ENCODE results near the gene MLX.

Gene MLX

DNA sequence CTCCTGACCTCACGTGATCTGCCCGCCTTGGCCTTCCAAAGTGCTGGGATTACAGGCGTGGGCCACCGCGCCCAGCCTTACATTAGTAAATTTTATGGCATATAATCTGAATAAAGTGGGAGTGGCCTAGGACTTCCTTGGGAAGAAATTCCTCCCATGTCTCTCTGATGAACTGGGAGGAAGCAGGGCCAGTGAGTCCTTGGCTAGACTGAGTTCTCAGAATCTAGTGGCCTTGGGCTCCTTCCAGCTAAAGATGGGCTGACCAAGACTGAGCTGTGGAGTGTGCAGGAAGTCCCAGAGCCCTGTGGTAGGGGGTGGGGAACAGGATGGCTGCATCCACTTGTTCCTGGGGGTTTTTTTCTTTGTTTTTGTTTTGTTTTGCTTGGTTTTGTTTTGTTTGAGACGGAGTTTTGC lies 40.9 kb upstream of the MLX start:
- no peaks in the 10 kb centered on the region for H3K27me3 ChIP-seq (ENCODE audit: control insufficient read depth, insufficient read depth, low read length)
- H3K4me1 ChIP-seq (ENCODE audit: control insufficient read depth, insufficient read depth, low read length), result peaks cover 24% of the 10 kb centered on the region
- H3K4me3 ChIP-seq (ENCODE audit: low read length), result no peak overlapping the region
- peaks cover 4% of the 10 kb centered on the region for H3K36me3 ChIP-seq (ENCODE audit: control insufficient read depth, insufficient read depth, low read length)
- no peaks in the 10 kb centered on the region for H3K9me3 ChIP-seq (ENCODE audit: control insufficient read depth, low read length)
- H3K9ac ChIP-seq (ENCODE audit: low read length), result no peak overlapping the region

DNA sequence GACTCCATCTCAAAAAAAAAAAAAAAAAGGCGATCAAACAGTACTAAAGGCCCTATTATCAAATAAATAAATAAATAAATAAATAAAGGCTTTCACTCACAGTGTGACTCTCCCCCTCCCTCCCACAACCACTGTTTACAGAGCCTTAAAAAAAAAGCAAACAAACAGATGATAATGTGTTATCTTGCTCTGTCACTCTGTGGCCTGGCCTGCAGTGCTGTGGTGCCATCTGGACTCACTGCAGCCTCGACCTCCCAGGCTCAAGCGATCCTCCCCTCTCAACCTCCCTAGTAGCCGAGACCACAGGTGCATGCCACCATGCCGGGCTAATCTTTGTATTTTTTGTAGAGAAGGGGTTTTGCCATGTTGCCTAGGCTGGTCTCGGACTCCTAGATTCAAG lies 39.0 kb upstream of the MLX start:
- peaks cover 18% of the 10 kb centered on the region for H3K4me1 ChIP-seq (ENCODE audit: control insufficient read depth, insufficient read depth, low read length)
- no peak overlapping the region for H3K4me3 ChIP-seq (ENCODE audit: low read length)
- no peak overlapping the region for H3K9ac ChIP-seq (ENCODE audit: low read length)
- H3K36me3 ChIP-seq (ENCODE audit: control insufficient read depth, insufficient read depth, low read length), result no peaks in the 10 kb centered on the region
- H3K9me3 ChIP-seq (ENCODE audit: control insufficient read depth, low read length), result no peaks in the 10 kb centered on the region
- H3K27me3 ChIP-seq (ENCODE audit: control insufficient read depth, insufficient read depth, low read length), result no peaks in the 10 kb centered on the region

DNA sequence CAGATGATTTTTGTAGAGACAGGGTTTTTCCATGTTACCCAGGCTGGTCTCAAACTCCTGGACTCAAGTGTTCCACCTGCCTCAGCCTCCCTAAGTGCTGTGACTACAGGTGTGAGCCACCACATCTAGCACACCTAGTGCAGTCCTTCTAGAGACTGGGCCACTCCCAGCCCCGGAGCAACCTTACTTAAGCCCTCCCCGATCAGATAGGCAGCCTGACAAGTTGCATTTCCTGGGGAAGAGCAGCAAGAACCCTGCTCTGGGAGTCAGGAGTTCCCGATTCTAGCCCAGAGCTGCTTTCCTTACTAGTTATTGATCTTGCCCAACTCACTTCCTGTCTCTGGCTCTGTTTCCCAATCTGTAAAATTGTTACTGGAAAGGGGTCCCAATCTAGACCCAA lies 37.8 kb upstream of the MLX start:
- Histone ChIP-seq H3K4me1 (ENCODE audit: control insufficient read depth, insufficient read depth, low read length) (peaks cover 18% of the 10 kb centered on the region), H3K9me3 (ENCODE audit: control insufficient read depth, low read length) (no peaks in the 10 kb centered on the region), H3K27me3 (ENCODE audit: control insufficient read depth, insufficient read depth, low read length) (no peaks in the 10 kb centered on the region), H3K4me3 (ENCODE audit: low read length) (no peak overlapping the region), H3K9ac (ENCODE audit: low read length) (no peak overlapping the region), H3K36me3 (ENCODE audit: control insufficient read depth, insufficient read depth, low read length) (no peaks in the 10 kb centered on the region)

DNA sequence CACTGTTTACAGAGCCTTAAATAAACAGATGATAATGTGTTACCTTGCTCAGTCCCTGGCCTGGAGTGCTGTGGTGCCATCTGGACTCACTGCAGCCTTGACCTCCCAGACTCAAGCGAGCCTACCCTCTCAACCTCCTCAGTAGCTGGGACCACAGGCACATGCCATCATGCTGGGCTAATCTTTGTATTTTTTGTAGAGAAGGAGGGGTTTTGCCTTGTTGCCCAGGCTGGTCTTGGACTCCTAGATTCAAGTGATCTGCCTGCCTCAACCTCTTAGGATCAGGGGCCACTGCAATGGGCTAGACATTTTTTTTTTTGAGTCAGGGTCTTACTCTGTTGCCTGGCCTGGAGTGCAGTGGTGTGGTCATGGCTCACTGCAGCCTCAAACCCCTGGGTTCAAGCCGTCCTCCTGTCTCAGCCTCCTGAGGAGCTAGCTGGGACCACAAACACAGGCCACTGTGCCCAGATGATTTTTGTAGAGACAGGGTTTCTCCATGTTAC lies 35.9 kb upstream of the MLX start:
- Histone ChIP-seq H3K36me3 (ENCODE audit: control insufficient read depth, insufficient read depth, low read length) (no peaks in the 10 kb centered on the region), H3K27me3 (ENCODE audit: control insufficient read depth, insufficient read depth, low read length) (no peaks in the 10 kb centered on the region), H3K4me3 (ENCODE audit: low read length) (no peak overlapping the region), H3K4me1 (ENCODE audit: control insufficient read depth, insufficient read depth, low read length) (peaks cover 29% of the 10 kb centered on the region), H3K9ac (ENCODE audit: low read length) (no peak overlapping the region), H3K9me3 (ENCODE audit: control insufficient read depth, low read length) (no peaks in the 10 kb centered on the region)

DNA sequence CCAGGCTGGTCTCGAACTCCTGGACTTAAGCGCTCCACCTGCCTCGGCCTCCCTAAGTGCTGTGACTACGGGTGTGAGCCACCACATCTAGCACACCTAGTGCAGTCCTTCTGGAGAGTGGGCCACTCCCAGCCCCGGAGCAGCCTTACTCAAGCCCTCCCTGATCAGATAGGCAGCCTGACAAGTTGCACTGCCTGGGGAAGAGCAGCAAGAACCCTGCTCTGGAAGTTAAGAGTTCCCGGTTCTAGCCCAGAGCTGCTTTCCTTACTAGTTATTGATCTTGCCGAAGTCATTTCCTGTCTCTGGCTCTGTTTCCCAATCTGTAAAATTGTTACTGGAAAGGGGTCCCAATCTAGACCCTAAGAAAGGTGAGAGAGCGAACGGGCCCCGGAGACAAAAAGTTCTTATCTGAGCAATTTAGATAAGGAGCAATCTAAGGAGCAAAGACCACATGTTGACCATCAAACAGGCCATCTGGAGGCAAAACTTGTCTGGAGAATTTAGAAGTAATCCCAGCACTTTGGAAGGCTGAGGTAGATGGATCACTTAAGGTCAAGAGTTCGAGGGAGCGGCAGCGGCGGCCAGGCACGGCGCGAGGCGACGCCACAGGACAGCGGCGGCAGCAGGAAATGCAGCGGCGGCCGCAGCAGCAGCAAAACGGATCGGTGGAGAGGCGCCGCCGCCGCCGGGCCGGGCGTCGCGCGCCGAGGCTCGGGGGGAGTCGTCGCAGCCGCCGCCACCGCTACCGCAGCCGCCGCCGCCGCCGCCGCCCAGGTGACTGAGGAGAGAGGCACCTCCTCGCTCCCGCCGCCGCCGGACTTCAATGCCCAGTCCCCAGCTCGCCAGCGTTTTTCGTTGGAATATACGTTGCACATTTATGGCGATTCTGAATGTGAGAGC lies 35.2 kb upstream of the MLX start:
- H3K27me3 ChIP-seq (ENCODE audit: control insufficient read depth, insufficient read depth, low read length), result no peaks in the 10 kb centered on the region
- H3K9me3 ChIP-seq (ENCODE audit: control insufficient read depth, low read length), result no peaks in the 10 kb centered on the region
- no peak overlapping the region for H3K4me3 ChIP-seq (ENCODE audit: low read length)
- peak overlapping the region; percentile 20 for H3K9ac ChIP-seq (ENCODE audit: low read length)
- H3K36me3 ChIP-seq (ENCODE audit: control insufficient read depth, insufficient read depth, low read length), result no peaks in the 10 kb centered on the region
- peaks cover 29% of the 10 kb centered on the region for H3K4me1 ChIP-seq (ENCODE audit: control insufficient read depth, insufficient read depth, low read length)

DNA sequence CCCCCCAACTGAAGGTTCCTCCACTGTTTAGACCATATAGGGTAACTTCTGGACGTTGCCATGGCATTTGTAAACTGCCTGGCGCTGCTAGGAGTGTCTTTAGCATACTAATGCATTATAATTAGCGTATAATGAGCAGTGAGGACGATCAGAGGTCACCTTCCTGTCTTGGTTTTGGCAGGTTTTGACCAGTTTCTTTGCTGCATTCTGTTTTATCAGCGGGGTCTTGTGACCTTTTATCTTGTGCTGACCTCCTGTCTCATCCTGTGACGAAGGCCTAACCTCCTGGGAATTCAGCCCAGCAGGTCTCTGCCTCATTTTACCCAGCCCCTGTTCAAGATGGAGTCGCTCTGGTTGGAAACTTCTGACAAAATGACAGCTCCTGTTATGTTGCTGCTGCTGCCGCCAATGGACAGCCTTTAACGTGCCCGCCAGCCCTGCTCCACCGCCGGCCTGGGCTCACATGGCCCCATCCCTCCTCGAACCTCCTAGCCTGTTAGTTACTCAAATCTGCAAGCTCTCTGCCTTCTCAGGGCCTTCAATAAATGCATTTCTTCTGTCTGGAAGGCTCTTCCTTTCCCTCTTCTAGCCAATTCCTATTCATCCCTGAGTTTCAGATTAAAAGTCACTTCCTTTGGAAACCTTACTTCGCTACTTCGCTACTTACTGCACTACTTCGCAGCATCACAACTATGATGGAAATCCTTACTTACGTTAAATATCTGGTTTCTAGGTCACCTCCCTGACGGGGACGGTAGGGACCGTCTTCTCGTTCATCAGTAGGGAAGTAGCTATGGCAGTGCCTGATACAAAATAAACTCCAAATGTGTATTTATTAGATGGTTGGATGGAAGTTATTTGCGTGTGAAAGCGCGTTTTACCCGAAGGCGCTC lies 31.5 kb upstream of the MLX start:
- peaks cover 31% of the 10 kb centered on the region for H3K4me1 ChIP-seq (ENCODE audit: control insufficient read depth, insufficient read depth, low read length)
- no peaks in the 10 kb centered on the region for H3K9me3 ChIP-seq (ENCODE audit: control insufficient read depth, low read length)
- H3K27me3 ChIP-seq (ENCODE audit: control insufficient read depth, insufficient read depth, low read length), result no peaks in the 10 kb centered on the region
- H3K9ac ChIP-seq (ENCODE audit: low read length), result peak overlapping the region; percentile 80
- H3K4me3 ChIP-seq (ENCODE audit: low read length), result peak overlapping the region; percentile 57
- no peaks in the 10 kb centered on the region for H3K36me3 ChIP-seq (ENCODE audit: control insufficient read depth, insufficient read depth, low read length)

DNA sequence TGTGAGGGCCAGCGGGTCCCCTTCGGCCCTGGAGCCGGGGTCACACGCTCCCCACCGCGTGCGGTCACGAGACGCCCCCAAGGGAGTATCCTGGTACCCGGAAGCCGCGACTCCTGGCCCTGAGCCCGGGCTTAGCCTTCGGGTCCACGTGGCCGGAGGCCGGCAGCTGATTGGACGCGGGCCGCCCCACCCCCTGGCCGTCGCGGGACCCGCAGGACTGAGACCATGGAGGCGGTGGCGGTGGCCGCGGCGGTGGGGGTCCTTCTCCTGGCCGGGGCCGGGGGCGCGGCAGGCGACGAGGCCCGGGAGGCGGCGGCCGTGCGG lies 30.9 kb upstream of the MLX start, which contains the start of gene NAGLU:
Gene NAGLU, plus strand, starts transcription at position 194 of the 324 bp plus-strand sequence. Its CDS starts 32 bp downstream, at position 226.
- peak within 1 kb of the TSS; percentile 80 for H3K9ac ChIP-seq (ENCODE audit: low read length)
- H3K27me3 ChIP-seq (ENCODE audit: control insufficient read depth, insufficient read depth, low read length), result no peaks in the 10 kb centered on the region
- peak within 1 kb of the TSS; percentile 57 for H3K4me3 ChIP-seq (ENCODE audit: low read length)
- no peaks in the 10 kb centered on the region for H3K36me3 ChIP-seq (ENCODE audit: control insufficient read depth, insufficient read depth, low read length)
- no peaks in the 10 kb centered on the region for H3K9me3 ChIP-seq (ENCODE audit: control insufficient read depth, low read length)
- peaks cover 31% of the 10 kb centered on the region for H3K4me1 ChIP-seq (ENCODE audit: control insufficient read depth, insufficient read depth, low read length)

DNA sequence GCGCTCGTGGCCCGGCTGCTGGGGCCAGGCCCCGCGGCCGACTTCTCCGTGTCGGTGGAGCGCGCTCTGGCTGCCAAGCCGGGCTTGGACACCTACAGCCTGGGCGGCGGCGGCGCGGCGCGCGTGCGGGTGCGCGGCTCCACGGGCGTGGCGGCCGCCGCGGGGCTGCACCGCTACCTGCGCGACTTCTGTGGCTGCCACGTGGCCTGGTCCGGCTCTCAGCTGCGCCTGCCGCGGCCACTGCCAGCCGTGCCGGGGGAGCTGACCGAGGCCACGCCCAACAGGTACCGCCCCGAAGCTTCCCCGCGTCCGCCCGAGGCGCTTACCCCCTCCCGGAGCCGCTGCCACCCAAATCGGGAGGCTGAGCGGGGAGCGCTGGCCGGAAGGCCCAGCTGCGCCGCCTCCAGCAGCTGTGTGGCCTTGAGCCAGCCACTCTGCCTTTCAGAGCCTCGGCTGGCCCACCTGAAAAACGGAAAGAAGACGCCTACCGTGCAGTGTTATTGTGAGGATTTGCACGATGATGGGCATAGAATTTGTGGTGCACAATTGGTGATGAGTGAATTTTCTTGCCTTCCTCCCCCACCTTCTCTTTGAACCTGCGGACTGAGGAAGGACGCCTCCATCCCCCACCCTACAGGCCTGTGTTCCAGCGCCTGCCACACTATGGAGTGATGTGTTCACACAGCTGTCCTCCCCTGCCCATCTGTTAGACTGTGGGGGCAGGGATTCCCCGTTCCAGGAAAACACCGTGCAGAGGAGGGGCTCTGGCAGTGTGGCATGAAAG lies 30.3 kb upstream of the MLX start:
- Histone ChIP-seq H3K4me1 (ENCODE audit: control insufficient read depth, insufficient read depth, low read length) (peaks cover 31% of the 10 kb centered on the region), H3K4me3 (ENCODE audit: low read length) (peak overlapping the region; percentile 31), H3K9ac (ENCODE audit: low read length) (peak overlapping the region; percentile 80), H3K36me3 (ENCODE audit: control insufficient read depth, insufficient read depth, low read length) (no peaks in the 10 kb centered on the region), H3K9me3 (ENCODE audit: control insufficient read depth, low read length) (no peaks in the 10 kb centered on the region), H3K27me3 (ENCODE audit: control insufficient read depth, insufficient read depth, low read length) (no peaks in the 10 kb centered on the region)

DNA sequence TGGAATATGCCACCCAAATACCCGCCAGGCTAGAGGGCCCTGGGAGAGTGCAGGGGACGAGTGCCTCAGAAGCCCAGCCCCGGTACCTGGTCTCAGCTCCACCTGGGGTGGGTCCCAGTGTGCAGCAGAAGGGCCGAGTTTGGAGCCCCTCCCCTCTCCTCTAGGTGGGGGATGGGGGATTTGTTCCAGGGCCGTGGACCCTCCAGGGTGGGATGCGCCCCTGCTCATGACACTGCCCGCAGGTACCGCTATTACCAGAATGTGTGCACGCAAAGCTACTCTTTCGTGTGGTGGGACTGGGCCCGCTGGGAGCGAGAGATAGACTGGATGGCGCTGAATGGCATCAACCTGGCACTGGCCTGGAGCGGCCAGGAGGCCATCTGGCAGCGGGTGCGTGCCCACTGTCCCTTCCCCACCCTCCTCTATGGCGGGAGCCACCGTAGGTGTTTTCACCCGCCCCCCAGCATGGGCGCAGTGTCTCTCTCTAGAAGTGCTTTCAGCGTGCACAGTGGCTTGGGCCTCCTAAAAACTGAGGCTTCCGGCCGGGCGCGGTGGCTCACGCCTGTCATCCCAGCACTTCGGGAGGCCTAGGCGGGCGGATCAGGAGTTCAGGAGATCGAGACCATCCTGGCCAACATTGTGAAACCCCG lies 29.6 kb upstream of the MLX start:
- no peaks in the 10 kb centered on the region for H3K9me3 ChIP-seq (ENCODE audit: control insufficient read depth, low read length)
- H3K4me1 ChIP-seq (ENCODE audit: control insufficient read depth, insufficient read depth, low read length), result peaks cover 36% of the 10 kb centered on the region
- peak overlapping the region; percentile 49 for H3K9ac ChIP-seq (ENCODE audit: low read length)
- H3K27me3 ChIP-seq (ENCODE audit: control insufficient read depth, insufficient read depth, low read length), result no peaks in the 10 kb centered on the region
- H3K36me3 ChIP-seq (ENCODE audit: control insufficient read depth, insufficient read depth, low read length), result no peaks in the 10 kb centered on the region
- peak overlapping the region; percentile 31 for H3K4me3 ChIP-seq (ENCODE audit: low read length)

DNA sequence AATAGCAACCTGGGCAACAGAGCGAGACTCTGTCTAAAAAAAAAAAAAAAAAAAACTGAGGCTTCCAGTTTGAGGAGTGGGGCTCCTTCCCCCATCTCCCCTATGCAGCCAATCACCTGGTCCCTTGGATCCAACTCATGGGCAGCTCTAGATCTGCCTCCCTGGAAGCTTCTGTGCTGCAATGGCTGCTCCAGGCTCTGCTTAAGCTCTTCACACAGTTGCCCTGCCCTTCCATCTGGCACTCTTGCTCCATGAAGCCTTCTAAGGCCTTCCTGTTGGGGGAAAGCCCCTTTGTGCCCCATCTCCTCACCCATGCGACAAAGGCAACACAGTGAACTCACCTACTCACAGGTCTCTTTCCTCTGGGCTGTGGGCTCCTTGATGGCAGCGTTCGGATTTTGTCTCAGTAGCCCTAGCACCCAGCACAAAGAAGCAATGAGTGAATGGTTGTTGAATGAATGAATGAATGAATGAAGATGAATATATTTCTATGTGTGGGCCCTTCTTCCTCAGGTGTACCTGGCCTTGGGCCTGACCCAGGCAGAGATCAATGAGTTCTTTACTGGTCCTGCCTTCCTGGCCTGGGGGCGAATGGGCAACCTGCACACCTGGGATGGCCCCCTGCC lies 29.0 kb upstream of the MLX start:
- Histone ChIP-seq H3K27me3 (ENCODE audit: control insufficient read depth, insufficient read depth, low read length) (no peaks in the 10 kb centered on the region), H3K9me3 (ENCODE audit: control insufficient read depth, low read length) (no peaks in the 10 kb centered on the region), H3K4me3 (ENCODE audit: low read length) (no peak overlapping the region), H3K4me1 (ENCODE audit: control insufficient read depth, insufficient read depth, low read length) (peaks cover 42% of the 10 kb centered on the region), H3K36me3 (ENCODE audit: control insufficient read depth, insufficient read depth, low read length) (no peaks in the 10 kb centered on the region), H3K9ac (ENCODE audit: low read length) (no peak overlapping the region)

DNA sequence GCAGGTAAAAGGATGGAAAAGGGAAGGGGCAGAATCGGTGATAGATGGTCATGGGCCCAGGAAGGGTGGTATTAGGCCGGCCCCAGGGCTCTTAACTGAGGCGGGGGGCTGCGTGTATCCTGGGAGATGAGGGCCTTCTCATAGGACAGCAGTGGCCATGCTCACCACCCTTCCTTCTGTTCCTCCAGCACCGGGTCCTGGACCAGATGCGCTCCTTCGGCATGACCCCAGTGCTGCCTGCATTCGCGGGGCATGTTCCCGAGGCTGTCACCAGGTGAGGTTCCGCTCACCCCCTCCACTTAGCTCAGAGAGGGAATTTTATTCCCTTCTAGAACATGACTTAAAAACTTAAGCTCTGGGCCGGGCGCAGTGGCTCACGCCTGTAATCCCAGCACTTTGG lies 28.4 kb upstream of the MLX start:
- Histone ChIP-seq H3K4me1 (ENCODE audit: control insufficient read depth, insufficient read depth, low read length) (peaks cover 42% of the 10 kb centered on the region), H3K36me3 (ENCODE audit: control insufficient read depth, insufficient read depth, low read length) (no peaks in the 10 kb centered on the region)

More for the DNA sequence above, 28.4 kb upstream of the MLX start:
- H3K4me3 ChIP-seq (ENCODE audit: low read length), result no peak overlapping the region
- no peaks in the 10 kb centered on the region for H3K27me3 ChIP-seq (ENCODE audit: control insufficient read depth, insufficient read depth, low read length)
- H3K9me3 ChIP-seq (ENCODE audit: control insufficient read depth, low read length), result no peaks in the 10 kb centered on the region
- H3K9ac ChIP-seq (ENCODE audit: low read length), result no peak overlapping the region
